ENCODE results near the gene SIPA1L3. TPM values are rescaled to one million over a fixed set of nuclear protein-coding genes. Genes with fewer than 3 reads are reported as not detected.

SIPA1L3 gene
- total RNA-seq, 1 experiment from 2014 or later, result 66.3 TPM

GRCh38 chr19:38152461-38153379 is 245.7 kb downstream of the SIPA1L3 start:
- no peak overlapping the region for H3K27ac ChIP-seq (ENCODE audit: low read length)
- H3K4me3 ChIP-seq (ENCODE audit: low read depth in 2 of 2, low read length in 2 of 2), result no peak overlapping the region
- no peaks in the 10 kb centered on the region for H3K4me1 ChIP-seq (ENCODE audit: control insufficient read depth, insufficient read depth, low read length)
- POLR2A ChIA-PET, result no interaction called here
- CTCF ChIA-PET, result interaction anchor here (0.5 to 0.7 kb wide), 4 partner anchors 8 to 236 kb away, joined by 3 to 8 read pairs (median 4); no protein-coding TSS in a partner anchor
- no peaks in the 10 kb centered on the region for H3K36me3 ChIP-seq (ENCODE audit: control insufficient read depth, insufficient read depth, low read length)
- no peaks in the 10 kb centered on the region for H3K27me3 ChIP-seq (ENCODE audit: control insufficient read depth, insufficient read depth, low read length)
- intact Hi-C loops (cut with micrococcal nuclease; ENCODE audit: unreplicated experiment), result no loop called here
- TF ChIP-seq POLR2AphosphoS5 (IDR thresholded peaks at IDR 0.05; ENCODE audit: low read depth, low read length) (no peak), TCF7L2 (IDR thresholded peaks at IDR 0.05; ENCODE audit: low read depth, low read length) (no peak), SIN3A (IDR thresholded peaks at IDR 0.05; ENCODE audit: borderline replicate concordance, insufficient read depth, low read depth, low read length) (no peak), REST (IDR thresholded peaks at IDR 0.05; ENCODE audit: insufficient read depth in 1 of 2, low read depth in 2 of 2, low read length in 1 of 2) (no peak), CTCF (IDR thresholded peaks at IDR 0.05) (no peak)
- DNase-seq (ENCODE audit: low read depth, low spot score), result no peak
- in situ Hi-C loops (cut with HindIII; ENCODE audit: low pct_unique_long_range_greater_than_20kb, low sequenced_read_pairs), result no loop called here
- ATAC-seq, result no peak
- BruUV-seq (replicated peaks), result no TSS peak
- no peaks in the 10 kb centered on the region for H3K9me3 ChIP-seq (ENCODE audit: control insufficient read depth, insufficient read depth, low read depth, low read length)

DNA sequence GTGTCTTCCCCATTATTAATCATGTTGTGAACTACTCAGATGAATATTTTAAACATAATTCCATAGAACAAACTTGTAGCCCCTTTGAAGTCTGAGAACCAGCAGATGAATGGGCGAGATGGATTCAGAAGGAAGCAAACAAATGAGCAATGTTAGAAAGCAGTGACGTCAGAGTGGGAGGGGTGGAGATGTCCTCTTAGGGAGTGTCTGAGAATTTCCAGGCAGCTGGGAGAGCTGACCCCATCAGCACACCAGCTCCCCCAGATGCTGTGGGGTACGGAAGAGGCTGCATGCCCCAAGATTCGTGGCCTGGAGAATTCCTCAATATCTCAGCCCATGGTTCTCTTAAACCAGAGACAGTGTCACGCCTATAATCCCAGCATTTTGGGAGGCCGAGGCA is 248.4 kb downstream of the SIPA1L3 start:
- H3K4me3 ChIP-seq (ENCODE audit: low read depth in 2 of 2, low read length in 2 of 2), result no peak overlapping the region
- BruUV-seq (replicated peaks), result no TSS peak
- in situ Hi-C loops (cut with HindIII; ENCODE audit: low pct_unique_long_range_greater_than_20kb, low sequenced_read_pairs), result no loop called here
- intact Hi-C loops (cut with micrococcal nuclease; ENCODE audit: unreplicated experiment), result no loop called here
- H3K4me1 ChIP-seq (ENCODE audit: control insufficient read depth, insufficient read depth, low read length), result no peaks in the 10 kb centered on the region
- ATAC-seq, result no peak
- ChIA-PET CTCF (interaction anchor here (0.6 kb wide), 1 partner anchor 21 kb away, joined by 16 read pairs; no protein-coding TSS in a partner anchor), POLR2A (no interaction called here)
- no peaks in the 10 kb centered on the region for H3K9me3 ChIP-seq (ENCODE audit: control insufficient read depth, insufficient read depth, low read depth, low read length)
- TF ChIP-seq CTCF (IDR thresholded peaks at IDR 0.05), result no peak
- TF ChIP-seq POLR2AphosphoS5 (IDR thresholded peaks at IDR 0.05; ENCODE audit: low read depth, low read length), result no peak
- H3K27me3 ChIP-seq (ENCODE audit: control insufficient read depth, insufficient read depth, low read length), result no peaks in the 10 kb centered on the region
- H3K27ac ChIP-seq (ENCODE audit: low read length), result no peak overlapping the region
- DNase-seq (ENCODE audit: low read depth, low spot score), result no peak
- H3K36me3 ChIP-seq (ENCODE audit: control insufficient read depth, insufficient read depth, low read length), result no peaks in the 10 kb centered on the region

All from Panc1 (cell line).